ENCODE measurements around the gene SLC25A29. TPM values are rescaled to one million over a fixed set of nuclear protein-coding genes. Genes with fewer than 3 reads are reported as not detected.
"Not testable (repeated sequence)": the region's sequence is repeated elsewhere in the genome, so short reads cannot be mapped to it uniquely, and the experiment has no call there.

The SLC25A29 gene
- total and polyA plus RNA-seq, 2 donors: 19.4 to 90.3 TPM

DNA sequence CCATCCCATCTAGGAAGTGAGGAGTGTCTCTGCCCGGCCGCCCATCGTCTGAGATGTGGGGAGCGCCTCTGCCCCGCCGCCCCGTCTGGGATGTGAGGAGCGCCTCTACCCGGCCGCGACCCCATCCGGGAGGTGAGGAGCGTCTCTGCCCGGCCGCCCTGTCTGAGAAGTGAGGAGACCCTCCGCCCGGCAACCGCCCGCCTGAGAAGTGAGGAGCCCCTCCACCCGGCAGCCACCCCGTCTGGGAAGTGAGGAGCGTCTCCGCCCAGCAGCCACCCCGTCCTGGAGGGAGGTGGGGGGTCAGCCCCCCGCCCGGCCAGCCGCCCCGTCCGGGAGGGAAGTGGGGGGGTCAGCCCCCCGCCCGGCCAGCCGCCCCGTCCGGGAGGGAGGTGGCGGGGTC, 38.4 kb upstream of the SLC25A29 start:
- not testable (repeated sequence) for H3K27ac ChIP-seq (ENCODE audit: low read depth in 1 of 2, low read length in 1 of 2); H3K4me3 ChIP-seq (ENCODE audit: low read length in 2 of 2); H3K9me3 ChIP-seq (ENCODE audit: control insufficient read depth in 2 of 2, insufficient read depth in 1 of 2, low read length in 1 of 2); DNase-seq (ENCODE audit: low read depth in 6 of 9, low spot score in 9 of 9); H3K27me3 ChIP-seq (ENCODE audit: control insufficient read depth in 2 of 2, insufficient read depth in 1 of 2, low read length in 1 of 2)
- 98% methylated on average over 28 of the region's 35 CpGs for WGBS
- Histone ChIP-seq H3K4me1 (ENCODE audit: control insufficient read depth in 2 of 2, insufficient read depth in 2 of 2, low read length in 2 of 2) (peaks cover 20 to 50% of the 10 kb centered on the region in 2 donors), H3K36me3 (ENCODE audit: control insufficient read depth in 2 of 2, insufficient read depth in 2 of 2, low read length in 1 of 2) (peaks cover 36 to 43% of the 10 kb centered on the region in 2 donors)

DNA sequence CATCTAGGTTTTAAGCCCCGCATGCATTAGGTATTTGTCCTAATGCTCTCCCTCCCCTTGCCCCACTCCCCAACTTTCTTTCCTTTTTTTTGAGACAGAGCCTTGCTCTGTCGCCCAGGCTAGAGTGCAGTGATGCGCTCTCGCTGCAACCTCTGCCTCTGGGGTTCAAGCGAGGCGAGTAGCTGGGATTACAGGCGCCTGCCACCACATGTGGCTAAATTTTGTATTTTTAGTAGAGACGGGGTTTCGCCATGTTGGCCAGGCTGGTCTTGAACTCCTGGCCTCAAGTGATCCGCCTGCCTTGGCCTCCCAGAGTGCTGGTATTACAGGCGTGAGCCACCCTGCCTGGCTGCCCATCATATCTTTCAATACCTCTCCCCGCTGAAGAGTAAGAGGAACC, 36.6 kb upstream of the SLC25A29 start:
- DNase-seq (ENCODE audit: low read depth in 6 of 9, low spot score in 9 of 9); H3K9me3 ChIP-seq (ENCODE audit: control insufficient read depth in 2 of 2, insufficient read depth in 1 of 2, low read length in 1 of 2); H3K4me3 ChIP-seq (ENCODE audit: low read length in 2 of 2); H3K27me3 ChIP-seq (ENCODE audit: control insufficient read depth in 2 of 2, insufficient read depth in 1 of 2, low read length in 1 of 2): not testable (repeated sequence)
- Histone ChIP-seq H3K4me1 (ENCODE audit: control insufficient read depth in 2 of 2, insufficient read depth in 2 of 2, low read length in 2 of 2) (peaks cover 16 to 40% of the 10 kb centered on the region in 2 donors), H3K27ac (ENCODE audit: low read depth in 1 of 2, low read length in 1 of 2) (peak overlapping the region in 1 of 2 donors; percentile 3), H3K36me3 (ENCODE audit: control insufficient read depth in 2 of 2, insufficient read depth in 2 of 2, low read length in 1 of 2) (peaks cover 33 to 37% of the 10 kb centered on the region in 2 donors)
- WGBS: 98% methylated on average over 12 of the region's 12 CpGs

DNA sequence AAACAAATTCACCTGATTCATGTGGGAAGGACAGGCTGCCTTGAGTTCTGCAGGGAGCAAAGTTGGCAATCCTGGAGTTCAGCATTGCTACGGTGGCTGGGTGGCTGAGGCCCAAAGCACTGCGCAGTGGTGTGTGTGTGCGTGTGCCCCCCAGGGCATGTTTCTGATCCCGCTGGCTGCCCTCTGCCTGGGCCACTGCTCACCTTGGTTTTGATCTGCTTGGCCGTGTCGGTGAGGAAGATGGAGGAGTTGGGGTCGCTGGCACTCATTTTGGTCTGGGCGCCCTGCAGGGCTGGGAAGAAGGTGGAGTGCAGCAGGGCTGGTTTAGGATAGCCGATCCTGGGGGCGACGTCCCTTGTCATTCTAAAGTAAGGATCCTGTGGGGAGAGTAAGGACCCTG, 36.0 kb upstream of the SLC25A29 start:
- Histone ChIP-seq H3K9me3 (ENCODE audit: control insufficient read depth in 2 of 2, insufficient read depth in 1 of 2, low read length in 1 of 2) (no peaks in the 10 kb centered on the region), H3K4me1 (ENCODE audit: control insufficient read depth in 2 of 2, insufficient read depth in 2 of 2, low read length in 2 of 2) (peaks cover 15 to 39% of the 10 kb centered on the region in 2 donors), H3K36me3 (ENCODE audit: control insufficient read depth in 2 of 2, insufficient read depth in 2 of 2, low read length in 1 of 2) (peaks cover 38 to 42% of the 10 kb centered on the region in 2 donors), H3K27me3 (ENCODE audit: control insufficient read depth in 2 of 2, insufficient read depth in 1 of 2, low read length in 1 of 2) (no peaks in the 10 kb centered on the region), H3K27ac (ENCODE audit: low read depth in 1 of 2, low read length in 1 of 2) (peak overlapping the region in 1 of 2 donors; percentile 95), H3K4me3 (ENCODE audit: low read length in 2 of 2) (no peak overlapping the region)
- no peak for DNase-seq (ENCODE audit: low read depth in 6 of 9, low spot score in 9 of 9)
- 97% methylated on average over 11 of the region's 11 CpGs for WGBS

GRCh38 chr14:100341301-100342031, 35.2 kb upstream of the SLC25A29 start:
- 52% methylated on average over 8 of the region's 8 CpGs for WGBS
- Histone ChIP-seq H3K4me1 (ENCODE audit: control insufficient read depth in 2 of 2, insufficient read depth in 2 of 2, low read length in 2 of 2) (peaks cover 15 to 39% of the 10 kb centered on the region in 2 donors), H3K27me3 (ENCODE audit: control insufficient read depth in 2 of 2, insufficient read depth in 1 of 2, low read length in 1 of 2) (no peaks in the 10 kb centered on the region), H3K36me3 (ENCODE audit: control insufficient read depth in 2 of 2, insufficient read depth in 2 of 2, low read length in 1 of 2) (peaks cover 37 to 43% of the 10 kb centered on the region in 2 donors), H3K9me3 (ENCODE audit: control insufficient read depth in 2 of 2, insufficient read depth in 1 of 2, low read length in 1 of 2) (no peaks in the 10 kb centered on the region), H3K27ac (ENCODE audit: low read depth in 1 of 2, low read length in 1 of 2) (peak overlapping the region; percentile 79 to 95), H3K4me3 (ENCODE audit: low read length in 2 of 2) (no peak overlapping the region)
- peak in 1 of 9 donors; percentile 45 for DNase-seq (ENCODE audit: low read depth in 6 of 9, low spot score in 9 of 9)

DNA sequence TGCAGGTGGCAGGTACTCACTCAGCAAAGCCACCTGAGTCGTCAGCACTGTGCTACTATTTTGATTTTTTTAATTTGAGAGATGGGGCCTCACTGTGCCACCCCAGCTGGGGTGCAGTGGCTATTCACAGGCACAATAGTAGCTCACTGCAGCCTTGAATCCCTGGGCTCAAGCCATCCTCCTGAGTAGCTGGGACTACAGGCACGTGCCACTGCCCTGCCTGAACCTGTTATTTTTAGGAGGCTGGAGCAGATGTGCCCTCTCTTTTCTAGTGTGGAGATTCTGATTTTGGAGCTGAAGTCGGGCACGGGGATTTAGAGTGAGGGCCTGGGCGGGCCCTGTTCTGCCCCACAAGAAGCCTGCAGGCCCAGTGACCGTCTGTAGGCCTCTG, 34.2 kb upstream of the SLC25A29 start:
- peaks cover 15 to 39% of the 10 kb centered on the region in 2 donors for H3K4me1 ChIP-seq (ENCODE audit: control insufficient read depth in 2 of 2, insufficient read depth in 2 of 2, low read length in 2 of 2)
- H3K27me3 ChIP-seq (ENCODE audit: control insufficient read depth in 2 of 2, insufficient read depth in 1 of 2, low read length in 1 of 2): no peaks in the 10 kb centered on the region
- no peak overlapping the region for H3K4me3 ChIP-seq (ENCODE audit: low read length in 2 of 2)
- DNase-seq (ENCODE audit: low read depth in 6 of 9, low spot score in 9 of 9): no peak
- WGBS: 77% methylated on average over 6 of the region's 6 CpGs
- peak overlapping the region; percentile 74 to 95 for H3K27ac ChIP-seq (ENCODE audit: low read depth in 1 of 2, low read length in 1 of 2)
- no peaks in the 10 kb centered on the region for H3K9me3 ChIP-seq (ENCODE audit: control insufficient read depth in 2 of 2, insufficient read depth in 1 of 2, low read length in 1 of 2)
- peaks cover 36 to 37% of the 10 kb centered on the region in 2 donors for H3K36me3 ChIP-seq (ENCODE audit: control insufficient read depth in 2 of 2, insufficient read depth in 2 of 2, low read length in 1 of 2)

DNA sequence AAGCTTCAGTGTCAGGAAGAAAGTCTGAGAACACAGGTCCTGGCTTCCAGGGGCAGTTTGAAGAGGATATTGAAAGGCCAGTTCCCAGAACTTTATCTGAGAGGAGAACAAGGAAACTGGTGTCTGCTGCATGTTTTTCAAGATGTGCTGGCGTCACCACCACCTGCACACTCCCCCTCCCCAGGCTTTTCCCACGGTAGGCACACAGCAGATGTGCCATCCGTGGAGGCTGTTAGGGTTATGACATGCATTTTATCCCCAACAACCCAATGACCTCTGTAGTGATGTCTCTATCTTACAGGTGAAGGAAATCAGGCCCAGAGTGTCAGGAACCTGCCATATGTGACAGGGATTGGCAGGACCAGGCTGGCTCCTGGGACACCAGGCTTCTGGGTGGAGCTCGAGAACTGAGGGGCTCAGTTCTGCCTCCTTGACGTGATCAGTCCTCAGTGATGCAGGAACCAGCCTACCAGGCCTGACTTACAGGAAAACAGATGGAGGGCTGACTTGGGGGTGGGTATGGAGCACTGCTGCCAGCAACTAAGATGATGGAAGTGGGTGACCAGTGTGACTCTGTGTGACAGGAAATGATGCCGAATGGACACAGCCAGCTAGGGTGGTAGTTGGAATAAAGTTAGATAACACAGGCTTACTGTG, 33.6 kb upstream of the SLC25A29 start:
- Histone ChIP-seq H3K27me3 (ENCODE audit: control insufficient read depth in 2 of 2, insufficient read depth in 1 of 2, low read length in 1 of 2) (no peaks in the 10 kb centered on the region), H3K36me3 (ENCODE audit: control insufficient read depth in 2 of 2, insufficient read depth in 2 of 2, low read length in 1 of 2) (peaks cover 39% of the 10 kb centered on the region in 2 donors), H3K27ac (ENCODE audit: low read depth in 1 of 2, low read length in 1 of 2) (peak overlapping the region; percentile 74 to 95), H3K4me3 (ENCODE audit: low read length in 2 of 2) (no peak overlapping the region), H3K9me3 (ENCODE audit: control insufficient read depth in 2 of 2, insufficient read depth in 1 of 2, low read length in 1 of 2) (no peaks in the 10 kb centered on the region), H3K4me1 (ENCODE audit: control insufficient read depth in 2 of 2, insufficient read depth in 2 of 2, low read length in 2 of 2) (peaks cover 15 to 39% of the 10 kb centered on the region in 2 donors)
- peak in 8 of 9 donors; percentile 39 to 84 (median 52) for DNase-seq (ENCODE audit: low read depth in 6 of 9, low spot score in 9 of 9)
- WGBS: 31% methylated on average over 6 of the region's 6 CpGs

GRCh38 chr14:100336618-100337530, 30.6 kb upstream of the SLC25A29 start:
- H3K36me3 ChIP-seq (ENCODE audit: control insufficient read depth in 2 of 2, insufficient read depth in 2 of 2, low read length in 1 of 2): peaks cover 32 to 48% of the 10 kb centered on the region in 2 donors
- DNase-seq (ENCODE audit: low read depth in 6 of 9, low spot score in 9 of 9): no peak

GRCh38 chr14:100334904-100335303, 28.7 kb upstream of the SLC25A29 start:
- no peak for DNase-seq (ENCODE audit: low read depth in 6 of 9, low spot score in 9 of 9)
- WGBS: 96% methylated on average over 12 of the region's 12 CpGs
- Histone ChIP-seq H3K4me3 (ENCODE audit: low read length in 2 of 2) (no peak overlapping the region), H3K27me3 (ENCODE audit: control insufficient read depth in 2 of 2, insufficient read depth in 1 of 2, low read length in 1 of 2) (no peaks in the 10 kb centered on the region), H3K9me3 (ENCODE audit: control insufficient read depth in 2 of 2, insufficient read depth in 1 of 2, low read length in 1 of 2) (no peaks in the 10 kb centered on the region), H3K4me1 (ENCODE audit: control insufficient read depth in 2 of 2, insufficient read depth in 2 of 2, low read length in 2 of 2) (peaks cover 4 to 27% of the 10 kb centered on the region in 2 donors), H3K27ac (ENCODE audit: low read depth in 1 of 2, low read length in 1 of 2) (no peak overlapping the region), H3K36me3 (ENCODE audit: control insufficient read depth in 2 of 2, insufficient read depth in 2 of 2, low read length in 1 of 2) (peaks cover 24 to 34% of the 10 kb centered on the region in 2 donors)

More at GRCh38 chr14:100336618-100337530, 30.6 kb upstream of the SLC25A29 start:
- Histone ChIP-seq H3K27me3 (ENCODE audit: control insufficient read depth in 2 of 2, insufficient read depth in 1 of 2, low read length in 1 of 2) (no peaks in the 10 kb centered on the region), H3K9me3 (ENCODE audit: control insufficient read depth in 2 of 2, insufficient read depth in 1 of 2, low read length in 1 of 2) (no peaks in the 10 kb centered on the region), H3K4me3 (ENCODE audit: low read length in 2 of 2) (no peak overlapping the region), H3K4me1 (ENCODE audit: control insufficient read depth in 2 of 2, insufficient read depth in 2 of 2, low read length in 2 of 2) (peaks cover 15 to 32% of the 10 kb centered on the region in 2 donors), H3K27ac (ENCODE audit: low read depth in 1 of 2, low read length in 1 of 2) (no peak overlapping the region)
- 95% methylated on average over 18 of the region's 18 CpGs for WGBS

Measured in thymus (tissue), 11 donors.